OCI-LY7 (cell line): Measurements from ENCODE around the gene NTN4. TPM values are rescaled to one million over a fixed set of nuclear protein-coding genes. Genes with fewer than 3 reads are reported as not detected.

ENCODE experiments used
- BruUV-seq: library from RNA; stranded (reverse); fragments of 400-500 nt; replicated peaks from 2 replicates; lab custom pipeline; 2021; lab: Mats Ljungman, UMichigan
- CTCF ChIA-PET: fragments of 300-600 bp; sonication (Branson Sonifier 250); formaldehyde crosslinking; loops from one replicate; lab custom pipeline; 2022; ENCODE audit warnings: antibody characterized with exemption; ENCODE audit not compliant: unreplicated experiment; lab: Charles Lee
- POLR2A ChIA-PET: fragments of 300-600 bp; sonication (Branson Sonifier 250); formaldehyde crosslinking; loops from one replicate; lab custom pipeline; 2022; ENCODE audit warnings: antibody characterized with exemption; lab: Charles Lee
- DNase-seq: peaks from one replicate; pipeline ENCODE4 v3.0.0-alpha.2; 2015; ENCODE audit warnings: low spot score
- H2AFZ ChIP-seq: fragments of 200-600 bp; sonication (generic), shearing (Covaris generic); 2 replicates; pipeline ENCODE4 v1.6.1; 2014; ENCODE audit warnings: mild to moderate bottlenecking, antibody characterized with exemption, low read length, moderate library complexity
- H3K27ac ChIP-seq: fragments of 200-600 bp; sonication (generic); 2 replicates; pipeline ENCODE4 v1.5.1; 2014; ENCODE audit warnings: mixed run types, low read depth, mild to moderate bottlenecking, moderate library complexity, low read length, inconsistent platforms; ENCODE audit not compliant: poor library complexity, severe bottlenecking
- H3K36me3 ChIP-seq: fragments of 200-600 bp; sonication (generic); 2 replicates; pipeline ENCODE4 v1.6.1; 2014; ENCODE audit warnings: mild to moderate bottlenecking, antibody characterized with exemption, low read length, moderate library complexity, mixed read lengths; ENCODE audit not compliant: insufficient read depth
- H3K4me1 ChIP-seq: fragments of 200-600 bp; sonication (generic); 2 replicates; pipeline ENCODE4 v1.5.1; 2014; ENCODE audit warnings: mild to moderate bottlenecking, low read length; ENCODE audit not compliant: insufficient read depth, poor library complexity, severe bottlenecking
- H3K4me2 ChIP-seq: fragments of 200-600 bp; sonication (generic); 2 replicates; pipeline ENCODE4 v1.6.1; 2014; ENCODE audit warnings: mild to moderate bottlenecking, low read length
- H3K4me3 ChIP-seq: fragments of 200-600 bp; sonication (generic); 2 replicates; pipeline ENCODE4 v1.5.1; 2014; ENCODE audit warnings: mild to moderate bottlenecking, low read depth, low read length; ENCODE audit not compliant: poor library complexity, severe bottlenecking
- H3K79me2 ChIP-seq: fragments of 200-600 bp; sonication (generic); 2 replicates; pipeline ENCODE4 v1.6.1; 2016; ENCODE audit warnings: low read depth, mild to moderate bottlenecking, low read length, moderate library complexity, mixed read lengths; ENCODE audit not compliant: insufficient read depth
- H3K9me2 ChIP-seq: fragments of 200-600 bp; sonication (generic); 2 replicates; pipeline ENCODE4 v1.6.1; 2016; ENCODE audit warnings: mild to moderate bottlenecking, low read length, mixed read lengths; ENCODE audit not compliant: insufficient read depth
- H3K9me3 ChIP-seq: fragments of 200-600 bp; sonication (generic); 2 replicates; pipeline ENCODE4 v1.6.1; 2014; ENCODE audit warnings: mild to moderate bottlenecking, mixed run types, low read length, mixed read lengths
- H4K20me1 ChIP-seq: fragments of 200-600 bp; sonication (generic); 2 replicates; pipeline ENCODE4 v1.6.1; 2014; ENCODE audit warnings: mild to moderate bottlenecking, antibody characterized with exemption, low read length, moderate library complexity, mixed read lengths; ENCODE audit not compliant: insufficient read depth
- CTCF ChIP-seq: fragments of 200-600 bp; sonication (generic); conservative IDR thresholded peaks from 2 replicates; pipeline ENCODE4 v1.5.1; 2014; ENCODE audit warnings: mild to moderate bottlenecking, antibody characterized with exemption, low read length, moderate library complexity, mixed read lengths
- EZH2phosphoT487 ChIP-seq: fragments of 200-600 bp; sonication (generic); IDR thresholded peaks from 2 replicates; pipeline ENCODE4 v1.6.1; 2018; ENCODE audit warnings: low read depth, borderline replicate concordance, mild to moderate bottlenecking, mixed run types, antibody characterized with exemption, low read length, moderate library complexity, mixed read lengths
- intact Hi-C: fragments of 100-400 bp; cut with micrococcal nuclease; formaldehyde crosslinking; loops from one replicate; pipeline ENCODE4 v1.10.0; 2022; ENCODE audit not compliant: unreplicated experiment
- total RNA-seq, 2 experiments: library from RNA; depleted of rRNA in 1 of 2; stranded (reverse); fragments of >200 nt in 1 of 2; shearing (Covaris generic) in 1 of 2; gene quantifications; 2 replicates each; pipeline ENCODE4 v1.2.3, GENCODE V29; 2014 to 2022

Gene NTN4
- total RNA-seq, 2 experiments from 2014 or later: not detected

- intact Hi-C loops: no loop called here
- Histone ChIP-seq H4K20me1 (no peaks in the 10 kb centered on the region), H3K79me2 (no peaks in the 10 kb centered on the region), H3K27ac (no peak overlapping the region), H3K36me3 (no peaks in the 10 kb centered on the region), H3K4me2 (no peak overlapping the region), H3K4me3 (no peak overlapping the region), H3K4me1 (no peaks in the 10 kb centered on the region), H3K9me2 (no peaks in the 10 kb centered on the region), H3K9me3 (no peaks in the 10 kb centered on the region), H2AFZ (no peak overlapping the region)
- no TSS peak for BruUV-seq
- ChIA-PET CTCF (no interaction called here), POLR2A (interaction anchor here (0.5 to 1.5 kb wide), 6 partner anchors 10 to 1122 kb away, joined by 3 to 6 read pairs (median 3); no protein-coding TSS in a partner anchor)
- no peak for DNase-seq
- TF ChIP-seq CTCF (no peak), EZH2phosphoT487 (no peak)
Observed at GRCh38 chr12:95694136-95694535, 96.4 kb downstream of the NTN4 start.

GRCh38 chr12:95693689-95694088 is 96.9 kb downstream of the NTN4 start:
- no TSS peak for BruUV-seq

More at GRCh38 chr12:95693689-95694088, 96.9 kb downstream of the NTN4 start:
- no peaks in the 10 kb centered on the region for H3K79me2 ChIP-seq
- DNase-seq: no peak
- H3K9me3 ChIP-seq: no peaks in the 10 kb centered on the region
- no peaks in the 10 kb centered on the region for H4K20me1 ChIP-seq
- no peaks in the 10 kb centered on the region for H3K9me2 ChIP-seq
- no peak overlapping the region for H3K4me2 ChIP-seq
- TF ChIP-seq EZH2phosphoT487 (no peak), CTCF (no peak)
- H3K36me3 ChIP-seq: no peaks in the 10 kb centered on the region
- no peak overlapping the region for H3K4me3 ChIP-seq
- H3K27ac ChIP-seq: no peak overlapping the region
- no peaks in the 10 kb centered on the region for H3K4me1 ChIP-seq
- intact Hi-C loops: no loop called here
- ChIA-PET POLR2A (interaction anchor here (0.5 to 1.5 kb wide), 4 partner anchors 11 to 1121 kb away, joined by 3 read pairs; no protein-coding TSS in a partner anchor), CTCF (no interaction called here)
- H2AFZ ChIP-seq: no peak overlapping the region
